Peyer's patch (tissue), 4 donors: ENCODE data around the gene NCOA3. TPM values are rescaled to one million over a fixed set of nuclear protein-coding genes. Genes with fewer than 3 reads are reported as not detected.
"Not testable (repeated sequence)": the region's sequence is repeated elsewhere in the genome, so short reads cannot be mapped to it uniquely, and the experiment has no call there.

Experiments
- DNase-seq, 3 donors: peaks; one replicate each; pipeline ENCODE4 v3.0.0-alpha.2; 2017 to 2019
- H3K27ac ChIP-seq, 4 donors: fragments of 200-600 bp; sonication (generic); one replicate each; pipeline ENCODE4 v1.5.1; 2016 to 2019
- H3K27me3 ChIP-seq, 2 donors: fragments of 200-600 bp; sonication (generic); one replicate each; pipeline ENCODE4 v1.5.1; 2019
- H3K36me3 ChIP-seq, 3 donors: fragments of 200-600 bp; sonication (generic); one replicate each; pipeline ENCODE4 v1.5.1; 2016 to 2019
- H3K4me1 ChIP-seq, 4 donors: fragments of 200-600 bp; sonication (generic); one replicate each; pipeline ENCODE4 v1.5.1; 2016 to 2019
- H3K4me3 ChIP-seq, 4 donors: fragments of 200-600 bp; sonication (generic); 1 replicate in 3 of 4; 2 replicates in 1 of 4; pipeline ENCODE4 v1.5.1; 2016 to 2019; ENCODE audit warnings: mild to moderate bottlenecking in 1 of 4
- H3K9me3 ChIP-seq, 4 donors: fragments of 200-600 bp; sonication (generic); one replicate each; pipeline ENCODE4 v1.5.1; 2016 to 2019; ENCODE audit warnings: mild to moderate bottlenecking in 1 of 4
- CTCF ChIP-seq, 6 experiments: fragments of 450-650 bp in 4 of 6; fragments of 200-600 bp in 2 of 6; sonication (generic) in 1 of 6; IDR thresholded peaks; one replicate each; pipeline ENCODE4 v1.5.1; 2017 to 2019; ENCODE audit warnings: antibody characterized with exemption in 6 of 6, mild to moderate bottlenecking in 3 of 6, moderate library complexity in 1 of 6
- POLR2A ChIP-seq, 2 donors: fragments of 450-650 bp; IDR thresholded peaks; one replicate each; pipeline ENCODE4 v1.5.1; 2017; ENCODE audit warnings: antibody characterized with exemption in 2 of 2, mild to moderate bottlenecking in 2 of 2, moderate library complexity in 2 of 2
- total RNA-seq, 4 donors: library from RNA; depleted of rRNA; stranded (reverse); fragments of >200 nt; gene quantifications; one replicate each; pipeline ENCODE4 v1.1.0, GENCODE V29; 2016

The NCOA3 gene
- total RNA-seq, 4 donors from 2014 or later: 17.9 to 99.9 (median 26.6) TPM

- no peaks in the 10 kb centered on the region for H3K9me3 ChIP-seq
- DNase-seq: no peak
- peak overlapping the region in 2 of 4 donors; percentile 24 to 38 for H3K27ac ChIP-seq
- no peak overlapping the region for H3K4me3 ChIP-seq
- no peaks in the 10 kb centered on the region for H3K27me3 ChIP-seq
- TF ChIP-seq CTCF (IDR thresholded peaks at IDR 0.05) (no peak), POLR2A (IDR thresholded peaks at IDR 0.05) (no peak)
- H3K36me3 ChIP-seq: no peaks in the 10 kb centered on the region
- H3K4me1 ChIP-seq: no peaks in the 10 kb centered on the region
Observed at GRCh38 chr20:47585087-47585747, 83.5 kb downstream of the NCOA3 start.

- TF ChIP-seq CTCF (IDR thresholded peaks at IDR 0.05): no peak
- TF ChIP-seq POLR2A (IDR thresholded peaks at IDR 0.05): no peak
- H3K4me3 ChIP-seq: no peak overlapping the region
- no peaks in the 10 kb centered on the region for H3K27me3 ChIP-seq
- H3K9me3 ChIP-seq: no peaks in the 10 kb centered on the region
- H3K4me1 ChIP-seq: no peaks in the 10 kb centered on the region
- no peak for DNase-seq
- H3K36me3 ChIP-seq: peaks cover 0 to 3% (median 0%) of the 10 kb centered on the region in 3 donors
- H3K27ac ChIP-seq: no peak overlapping the region
Observed at GRCh38 chr20:47586649-47587294, 85.1 kb downstream of the NCOA3 start.

GRCh38 chr20:47588158-47588557, 86.5 kb downstream of the NCOA3 start:
- TF ChIP-seq CTCF (IDR thresholded peaks at IDR 0.05) (no peak), POLR2A (IDR thresholded peaks at IDR 0.05) (no peak)
- Histone ChIP-seq H3K36me3 (peaks cover 0 to 3% (median 0%) of the 10 kb centered on the region in 3 donors), H3K27ac (no peak overlapping the region), H3K4me1 (no peaks in the 10 kb centered on the region), H3K27me3 (no peaks in the 10 kb centered on the region), H3K4me3 (no peak overlapping the region), H3K9me3 (no peaks in the 10 kb centered on the region)
- no peak for DNase-seq

- H3K9me3 ChIP-seq: no peaks in the 10 kb centered on the region
- peaks cover 0 to 3% (median 0%) of the 10 kb centered on the region in 3 donors for H3K36me3 ChIP-seq
- H3K27me3 ChIP-seq: no peaks in the 10 kb centered on the region
- no peak overlapping the region for H3K4me3 ChIP-seq
- no peaks in the 10 kb centered on the region for H3K4me1 ChIP-seq
- H3K27ac ChIP-seq: no peak overlapping the region
- TF ChIP-seq POLR2A (IDR thresholded peaks at IDR 0.05): no peak
- TF ChIP-seq CTCF (IDR thresholded peaks at IDR 0.05): no peak
- no peak for DNase-seq
Observed at GRCh38 chr20:47591231-47591630, 89.5 kb downstream of the NCOA3 start.

GRCh38 chr20:47594157-47594556, 92.5 kb downstream of the NCOA3 start:
- H3K4me1 ChIP-seq: no peaks in the 10 kb centered on the region
- peaks cover 0 to 3% (median 0%) of the 10 kb centered on the region in 3 donors for H3K36me3 ChIP-seq
- TF ChIP-seq CTCF (IDR thresholded peaks at IDR 0.05) (no peak), POLR2A (IDR thresholded peaks at IDR 0.05) (no peak)
- DNase-seq: no peak
- no peak overlapping the region for H3K27ac ChIP-seq
- no peak overlapping the region for H3K4me3 ChIP-seq
- no peaks in the 10 kb centered on the region for H3K9me3 ChIP-seq
- no peaks in the 10 kb centered on the region for H3K27me3 ChIP-seq

- not testable (repeated sequence) for H3K4me3 ChIP-seq, H3K9me3 ChIP-seq, H3K27me3 ChIP-seq, H3K36me3 ChIP-seq, H3K27ac ChIP-seq, H3K4me1 ChIP-seq, DNase-seq
Observed at GRCh38 chr20:47595138-47595537, 93.5 kb downstream of the NCOA3 start.
